AG09309 (cell line): ENCODE data around the gene ACADS.

Experiments used
- DNase-seq: peaks from one replicate; pipeline ENCODE4 v3.0.0-alpha.2; 2010; ENCODE audit warnings: low read depth
- H3K4me3 ChIP-seq: 2 replicates; pipeline ENCODE4 v1.5.1; 2011; ENCODE audit warnings: mild to moderate bottlenecking, low read depth, low read length, moderate library complexity; ENCODE audit not compliant: control insufficient read depth
- CTCF ChIP-seq: IDR thresholded peaks from 2 replicates; pipeline ENCODE4 v1.5.1; 2011; ENCODE audit warnings: mild to moderate bottlenecking, low read depth, low read length, inconsistent platforms; ENCODE audit not compliant: insufficient read depth, control insufficient read depth; ENCODE audit errors: missing control alignments

Gene ACADS

DNA sequence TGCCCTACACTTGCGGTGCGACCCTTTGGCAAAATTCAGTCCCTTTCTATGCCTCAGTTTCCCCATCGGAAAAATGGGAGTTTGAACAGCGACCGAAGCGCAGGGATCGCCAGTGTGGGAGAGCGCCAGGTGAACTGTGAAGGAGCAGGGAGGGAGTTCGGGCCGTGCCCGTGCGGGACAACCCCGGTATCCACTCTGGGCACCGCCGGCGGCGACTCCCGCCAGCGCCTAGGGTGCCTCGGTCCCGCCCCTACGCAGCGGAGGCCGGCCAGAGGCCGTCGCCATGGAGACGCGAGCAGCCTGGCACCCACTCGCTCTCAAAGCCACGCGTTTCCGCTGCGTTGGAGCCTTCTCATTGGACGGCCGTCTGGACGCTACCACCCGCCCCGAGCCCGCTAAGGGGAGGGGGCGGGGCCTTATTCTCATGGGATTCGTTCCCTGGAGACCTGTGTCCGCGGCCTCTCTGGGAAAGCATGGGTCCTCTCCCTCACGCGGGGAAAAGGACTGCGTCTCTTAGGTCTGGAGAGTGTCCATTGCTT lies 39.4 kb upstream of the ACADS start:
- no peak for TF ChIP-seq CTCF
- H3K4me3 ChIP-seq: peak overlapping the region; percentile 81
- peak; percentile 81 for DNase-seq

DNA sequence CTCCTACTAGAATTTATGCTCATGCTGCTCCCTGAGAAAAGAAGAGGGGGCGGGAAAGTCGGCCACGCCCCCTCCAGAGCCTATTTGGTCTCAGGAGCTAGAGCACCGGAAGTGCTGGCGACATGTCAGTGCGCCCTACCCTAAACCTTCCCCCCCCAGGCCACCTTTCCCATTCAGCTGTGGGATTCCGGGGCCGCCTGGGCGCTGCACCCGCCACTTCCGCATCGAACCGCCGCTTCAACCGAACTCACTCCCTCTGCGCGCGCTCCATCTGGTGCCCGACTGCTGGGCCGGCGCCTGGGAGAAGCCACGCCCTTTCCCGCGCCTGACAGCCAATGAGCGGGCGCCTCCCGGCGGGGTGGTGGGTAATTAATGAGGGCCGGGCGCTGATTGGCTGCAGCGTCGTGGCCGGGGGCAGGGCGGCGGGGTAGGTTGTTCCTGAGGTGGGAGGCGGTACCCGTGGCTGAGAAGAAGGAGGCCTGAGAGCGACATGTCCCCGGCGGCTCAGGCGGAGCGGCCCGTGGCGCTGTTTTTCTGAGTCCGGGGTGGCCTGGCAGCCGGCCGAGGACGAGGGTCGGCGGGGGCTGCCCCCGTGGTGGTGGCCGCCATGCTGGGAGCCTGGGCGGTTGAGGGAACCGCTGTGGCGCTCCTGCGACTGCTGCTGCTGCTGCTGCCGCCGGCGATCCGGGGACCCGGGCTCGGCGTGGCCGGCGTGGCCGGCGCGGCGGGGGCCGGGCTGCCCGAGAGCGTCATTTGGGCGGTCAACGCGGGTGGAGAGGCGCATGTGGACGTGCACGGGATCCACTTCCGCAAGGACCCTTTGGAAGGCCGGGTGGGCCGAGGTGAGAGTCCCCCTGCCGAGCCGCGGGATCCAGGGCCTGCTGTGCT lies 38.7 kb upstream of the ACADS start, which contains the start of gene MLEC:
Gene MLEC (plus strand): TSS at position 460 of the 888 bp plus-strand sequence. CDS start 148 bp downstream, at position 608.
- H3K4me3 ChIP-seq: peak within 1 kb of the TSS; percentile 81
- peak; percentile 17 for TF ChIP-seq CTCF
- DNase-seq: peak; percentile 86

GRCh38 chr12:120687578-120688289 lies 37.9 kb upstream of the ACADS start:
- H3K4me3 ChIP-seq: peak overlapping the region; percentile 81
- DNase-seq: no peak
- TF ChIP-seq CTCF: no peak

GRCh38 chr12:120688527-120689071 lies 37.0 kb upstream of the ACADS start:
- no peak for TF ChIP-seq CTCF
- peak overlapping the region; percentile 81 for H3K4me3 ChIP-seq
- DNase-seq: no peak

DNA sequence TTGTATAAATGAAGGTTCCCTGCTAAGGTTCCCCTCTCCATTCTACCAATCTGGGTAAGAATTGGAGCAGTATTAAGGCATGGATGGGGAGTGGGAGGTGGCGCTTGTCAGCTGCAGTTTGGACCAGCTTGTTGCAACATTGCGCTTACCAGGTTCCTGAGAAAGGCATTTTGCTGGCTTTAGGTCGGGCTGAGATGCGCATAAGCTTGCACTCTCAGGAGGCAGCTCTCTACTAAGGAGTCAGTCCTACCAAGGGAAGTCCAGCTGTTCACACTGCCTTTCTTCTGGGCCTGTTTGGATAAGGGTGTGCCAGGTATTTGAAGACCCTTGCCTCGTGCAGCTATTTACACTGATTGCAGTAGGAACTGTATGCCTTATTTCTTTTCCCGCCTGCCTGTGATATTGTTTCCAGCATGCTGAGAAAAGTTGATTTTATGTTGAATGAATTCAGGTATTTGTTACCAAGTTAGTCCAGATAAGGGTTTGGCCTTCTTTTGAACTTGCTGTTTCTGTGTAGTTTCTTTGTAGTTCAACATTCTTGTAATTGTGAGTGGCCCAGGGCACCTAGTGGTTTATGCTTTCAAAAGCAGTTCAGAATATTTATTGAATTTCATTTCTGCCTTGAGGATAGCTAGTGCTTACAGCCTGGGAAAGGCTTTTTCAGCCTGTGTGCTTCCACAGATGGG lies 36.1 kb upstream of the ACADS start:
- DNase-seq: no peak
- H3K4me3 ChIP-seq: no peak overlapping the region; the same call in 1 of the 2 replicates

More for the DNA sequence above, 36.1 kb upstream of the ACADS start:
- TF ChIP-seq CTCF: no peak
